NB4 (cell line): Measurements from ENCODE around the gene CDK15.
A peak's percentile ranks its signal among the peaks of the same experiment; 100 is the strongest.

ENCODE experiments used
- DNase-seq: peaks from one replicate; pipeline ENCODE4 v3.0.0; 2010; ENCODE audit warnings: low read depth
- H3K4me3 ChIP-seq: one replicate; pipeline ENCODE4 v1.5.1; 2011; ENCODE audit warnings: mild to moderate bottlenecking, low read depth, low read length, moderate library complexity
- CTCF ChIP-seq: IDR thresholded peaks from one replicate; pipeline ENCODE4 v1.5.1; 2012; ENCODE audit warnings: low read depth, low read length
- MYC ChIP-seq: IDR thresholded peaks from 2 replicates; pipeline ENCODE4 v1.6.1; 2011; ENCODE audit warnings: low read depth, low read length
- POLR2A ChIP-seq: IDR thresholded peaks from 2 replicates; pipeline ENCODE4 v1.6.1; 2011; ENCODE audit warnings: mild to moderate bottlenecking; ENCODE audit not compliant: insufficient read length; ENCODE audit errors: extremely low read depth
- TF ChIP-seq, protein P1 (sequence below): IDR thresholded peaks from 2 replicates; pipeline ENCODE4 v1.6.1; 2011; ENCODE audit warnings: low read depth, low read length

Gene CDK15

GRCh38 chr2:201784563-201784962 lies 21.8 kb upstream of the CDK15 start:
- no peak for DNase-seq
- TF ChIP-seq MYC: no peak
- TF ChIP-seq, protein P1, sequence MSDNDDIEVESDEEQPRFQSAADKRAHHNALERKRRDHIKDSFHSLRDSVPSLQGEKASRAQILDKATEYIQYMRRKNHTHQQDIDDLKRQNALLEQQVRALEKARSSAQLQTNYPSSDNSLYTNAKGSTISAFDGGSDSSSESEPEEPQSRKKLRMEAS: no peak
- TF ChIP-seq CTCF: no peak
- TF ChIP-seq POLR2A: no peak
- H3K4me3 ChIP-seq: no peak overlapping the region

DNA sequence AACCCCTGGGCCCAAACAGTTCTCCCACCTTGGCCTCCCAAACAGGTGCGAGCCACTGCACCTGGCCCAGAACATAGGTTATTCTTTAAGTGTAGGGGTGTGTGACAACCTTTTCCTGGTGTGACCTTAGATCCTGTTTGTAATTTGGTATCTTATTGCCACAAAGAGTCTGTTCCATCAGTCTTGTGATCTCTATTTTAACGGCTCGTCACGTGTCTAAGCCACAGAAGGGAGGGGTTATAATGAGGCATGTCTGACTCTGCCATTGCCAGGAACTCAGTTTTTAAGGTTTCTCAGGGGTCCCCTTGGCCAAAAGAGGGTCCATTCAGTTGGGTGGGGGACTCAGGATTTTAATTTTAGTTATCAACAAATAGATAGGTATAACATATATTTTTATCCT lies 21.2 kb upstream of the CDK15 start:
- TF ChIP-seq, protein P1: peak; percentile 32; the same call in 1 of the 2 replicates
- no peak for TF ChIP-seq POLR2A
- DNase-seq: peak; percentile 26
- no peak overlapping the region for H3K4me3 ChIP-seq

- H3K4me3 ChIP-seq: no peak overlapping the region
- DNase-seq: no peak
- TF ChIP-seq POLR2A (no peak), CTCF (no peak), MYC (no peak)
- TF ChIP-seq, protein P1: no peak
These were observed 19.9 kb upstream of the CDK15 start for GRCh38 chr2:201786471-201786870.

GRCh38 chr2:201788371-201788770 lies 18.0 kb upstream of the CDK15 start:
- no peak for TF ChIP-seq POLR2A
- no peak for TF ChIP-seq MYC
- no peak for TF ChIP-seq CTCF
- TF ChIP-seq, protein P1: no peak
- no peak overlapping the region for H3K4me3 ChIP-seq
- no peak for DNase-seq

DNA sequence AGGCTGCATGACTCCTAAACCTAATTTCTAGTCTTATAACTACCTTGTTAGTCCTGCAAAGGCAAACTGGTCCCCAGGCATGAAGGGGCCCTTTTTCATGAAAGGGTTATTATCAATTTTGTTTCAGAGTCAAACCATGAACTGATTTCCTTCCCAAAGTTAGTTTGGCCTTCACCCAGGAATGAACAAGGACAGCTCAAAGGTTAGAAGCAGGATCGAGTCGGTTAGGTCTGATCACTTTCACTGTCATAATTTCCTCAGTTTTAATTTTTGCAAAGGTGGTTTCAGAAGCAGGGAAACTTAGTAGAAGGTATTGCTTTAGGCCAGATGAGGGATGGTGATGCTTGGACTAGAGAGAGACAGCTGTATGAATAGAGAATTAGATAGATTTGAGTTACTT lies 16.9 kb upstream of the CDK15 start:
- H3K4me3 ChIP-seq: no peak overlapping the region
- DNase-seq: no peak
- TF ChIP-seq MYC (no peak), CTCF (no peak), POLR2A (no peak)
- TF ChIP-seq, protein P1: no peak

GRCh38 chr2:201790291-201790690 lies 16.0 kb upstream of the CDK15 start:
- TF ChIP-seq CTCF: no peak
- no peak for TF ChIP-seq POLR2A
- TF ChIP-seq, protein P1: no peak
- no peak for TF ChIP-seq MYC
- no peak overlapping the region for H3K4me3 ChIP-seq
- peak; percentile 63 for DNase-seq
